Mucosa of descending colon (tissue), 3 donors: ENCODE data around the gene TMX2. TPM values are rescaled to one million over a fixed set of nuclear protein-coding genes. Genes with fewer than 3 reads are reported as not detected.
"Not testable (repeated sequence)": the region's sequence is repeated elsewhere in the genome, so short reads cannot be mapped to it uniquely, and the experiment has no call there.

Experiments used
- ATAC-seq: fragments of 200-7000 bp; cut with Tn5 transposase; one replicate; pipeline ENCODE4 v1.9.1; 2020; ENCODE audit warnings: mild to moderate bottlenecking, moderate library complexity
- DNase-seq, 3 donors: peaks; one replicate each; pipeline ENCODE4 v3.0.0-alpha.2; 2020
- H3K36me3 ChIP-seq: fragments of 200-600 bp; one replicate; pipeline ENCODE4 v1.8.0; 2021; ENCODE audit warnings: low read depth, mild to moderate bottlenecking
- H3K4me1 ChIP-seq: fragments of 200-600 bp; one replicate; pipeline ENCODE4 v1.8.0; 2021; ENCODE audit warnings: low read depth, mild to moderate bottlenecking
- H3K4me3 ChIP-seq: fragments of 200-600 bp; one replicate; pipeline ENCODE4 v1.8.0; 2021; ENCODE audit warnings: mild to moderate bottlenecking
- H3K9me3 ChIP-seq: fragments of 200-600 bp; one replicate; pipeline ENCODE4 v1.8.0; 2021; ENCODE audit warnings: mild to moderate bottlenecking
- intact Hi-C, 2 donors: fragments of 100-400 bp; cut with DNase I in 1 of 2; cut with micrococcal nuclease in 1 of 2; formaldehyde crosslinking; loops; one replicate each; pipeline versions ENCODE4 v1.11.0 to v1.11.1; 2022; cut with DNase I, micrococcal nuclease
- total RNA-seq, 3 donors: library from RNA; stranded (reverse); fragmentation: NEBNext Ultra II Directional in 2 of 3; extraction: Animal tissue kit (Norgen Biotek cat#: 25700) in 2 of 3; gene quantifications; one replicate each; pipeline versions ENCODE4 v1.2.1 to v1.2.4, GENCODE V29; 2021 to 2023
- TF ChIP-seq, protein P1 (sequence below): fragments of 200-600 bp; IDR thresholded peaks from one replicate; pipeline ENCODE4 v1.8.0; 2022; ENCODE audit warnings: antibody characterized with exemption, mild to moderate bottlenecking
- donor health status: DM: no; HTN: no; CAD: no; lungs with moderate emphysema.
- donor health status: DM: no; HTN: no; CAD: no.
- donor health status: DM: no; HTN: yes; CAD: no.

The TMX2 gene
- total RNA-seq, 3 donors from 2014 or later: 83.6 to 119 (median 113) TPM

- peaks cover 5% of the 10 kb centered on the region for H3K36me3 ChIP-seq
These were observed 9.1 kb upstream of the TMX2 start for GRCh38 chr11:57703341-57703740.

DNA sequence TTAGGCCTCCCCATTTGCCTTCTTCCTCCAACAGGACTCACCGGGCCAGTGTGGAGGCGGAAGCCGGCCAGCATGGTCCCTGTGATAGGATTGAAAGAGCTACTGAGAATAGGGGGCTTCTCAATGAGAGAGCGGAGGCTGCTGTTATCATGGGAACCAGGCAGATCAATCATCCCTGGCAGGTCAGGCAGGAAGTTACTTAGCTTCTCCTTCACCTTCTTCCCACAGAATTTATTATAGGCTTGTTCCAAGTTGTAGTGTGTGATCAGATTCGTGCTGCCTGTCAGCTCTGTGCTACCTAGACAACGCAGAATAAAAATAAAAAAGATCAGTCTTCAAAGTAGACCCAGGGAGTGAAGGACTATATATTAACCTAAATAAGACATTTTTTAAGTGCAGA, 7.5 kb upstream of the TMX2 start:
- no peak overlapping the region for H3K4me3 ChIP-seq
- no peaks in the 10 kb centered on the region for H3K9me3 ChIP-seq
- TF ChIP-seq, protein P1, sequence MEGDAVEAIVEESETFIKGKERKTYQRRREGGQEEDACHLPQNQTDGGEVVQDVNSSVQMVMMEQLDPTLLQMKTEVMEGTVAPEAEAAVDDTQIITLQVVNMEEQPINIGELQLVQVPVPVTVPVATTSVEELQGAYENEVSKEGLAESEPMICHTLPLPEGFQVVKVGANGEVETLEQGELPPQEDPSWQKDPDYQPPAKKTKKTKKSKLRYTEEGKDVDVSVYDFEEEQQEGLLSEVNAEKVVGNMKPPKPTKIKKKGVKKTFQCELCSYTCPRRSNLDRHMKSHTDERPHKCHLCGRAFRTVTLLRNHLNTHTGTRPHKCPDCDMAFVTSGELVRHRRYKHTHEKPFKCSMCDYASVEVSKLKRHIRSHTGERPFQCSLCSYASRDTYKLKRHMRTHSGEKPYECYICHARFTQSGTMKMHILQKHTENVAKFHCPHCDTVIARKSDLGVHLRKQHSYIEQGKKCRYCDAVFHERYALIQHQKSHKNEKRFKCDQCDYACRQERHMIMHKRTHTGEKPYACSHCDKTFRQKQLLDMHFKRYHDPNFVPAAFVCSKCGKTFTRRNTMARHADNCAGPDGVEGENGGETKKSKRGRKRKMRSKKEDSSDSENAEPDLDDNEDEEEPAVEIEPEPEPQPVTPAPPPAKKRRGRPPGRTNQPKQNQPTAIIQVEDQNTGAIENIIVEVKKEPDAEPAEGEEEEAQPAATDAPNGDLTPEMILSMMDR: no peak
- H3K36me3 ChIP-seq: no peaks in the 10 kb centered on the region
- ATAC-seq (no peak), DNase-seq (no peak)
- intact Hi-C loops: no loop called here
- H3K4me1 ChIP-seq: no peaks in the 10 kb centered on the region

More at GRCh38 chr11:57703341-57703740, 9.1 kb upstream of the TMX2 start:
- ATAC-seq: no peak
- intact Hi-C loops: no loop called here
- no peaks in the 10 kb centered on the region for H3K4me1 ChIP-seq
- no peak overlapping the region for H3K4me3 ChIP-seq
- TF ChIP-seq, protein P1: no peak
- no peak for DNase-seq
- no peaks in the 10 kb centered on the region for H3K9me3 ChIP-seq

DNA sequence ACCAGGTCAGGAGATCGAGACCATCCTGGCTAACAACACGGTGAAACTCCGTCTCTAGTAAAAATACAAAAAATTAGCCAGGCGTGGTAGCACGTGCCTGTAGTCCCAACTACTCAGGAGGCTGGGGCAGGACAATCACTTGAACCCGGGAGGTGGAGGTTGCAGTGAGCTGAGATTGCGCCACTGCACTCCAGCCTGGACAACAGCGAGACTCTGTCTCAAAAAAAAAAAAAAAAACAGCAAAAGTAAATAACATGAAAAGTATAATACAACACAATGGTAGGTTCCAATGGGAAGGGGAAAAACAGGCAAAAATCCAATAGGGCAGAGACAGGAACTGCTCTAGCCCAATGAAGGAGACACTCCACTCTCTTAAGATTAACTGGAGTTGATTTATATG, 7.0 kb upstream of the TMX2 start:
- H3K9me3 ChIP-seq, ATAC-seq, H3K4me1 ChIP-seq, H3K4me3 ChIP-seq, H3K36me3 ChIP-seq, intact Hi-C loops, DNase-seq: not testable (repeated sequence)

- Histone ChIP-seq H3K4me3 (no peak overlapping the region), H3K4me1 (peaks cover 21% of the 10 kb centered on the region), H3K36me3 (no peaks in the 10 kb centered on the region), H3K9me3 (no peaks in the 10 kb centered on the region)
- ATAC-seq: no peak
- intact Hi-C loops: no loop called here
- TF ChIP-seq, protein P1: no peak
- no peak for DNase-seq
These were observed 2.5 kb upstream of the TMX2 start for GRCh38 chr11:57709802-57710367.

DNA sequence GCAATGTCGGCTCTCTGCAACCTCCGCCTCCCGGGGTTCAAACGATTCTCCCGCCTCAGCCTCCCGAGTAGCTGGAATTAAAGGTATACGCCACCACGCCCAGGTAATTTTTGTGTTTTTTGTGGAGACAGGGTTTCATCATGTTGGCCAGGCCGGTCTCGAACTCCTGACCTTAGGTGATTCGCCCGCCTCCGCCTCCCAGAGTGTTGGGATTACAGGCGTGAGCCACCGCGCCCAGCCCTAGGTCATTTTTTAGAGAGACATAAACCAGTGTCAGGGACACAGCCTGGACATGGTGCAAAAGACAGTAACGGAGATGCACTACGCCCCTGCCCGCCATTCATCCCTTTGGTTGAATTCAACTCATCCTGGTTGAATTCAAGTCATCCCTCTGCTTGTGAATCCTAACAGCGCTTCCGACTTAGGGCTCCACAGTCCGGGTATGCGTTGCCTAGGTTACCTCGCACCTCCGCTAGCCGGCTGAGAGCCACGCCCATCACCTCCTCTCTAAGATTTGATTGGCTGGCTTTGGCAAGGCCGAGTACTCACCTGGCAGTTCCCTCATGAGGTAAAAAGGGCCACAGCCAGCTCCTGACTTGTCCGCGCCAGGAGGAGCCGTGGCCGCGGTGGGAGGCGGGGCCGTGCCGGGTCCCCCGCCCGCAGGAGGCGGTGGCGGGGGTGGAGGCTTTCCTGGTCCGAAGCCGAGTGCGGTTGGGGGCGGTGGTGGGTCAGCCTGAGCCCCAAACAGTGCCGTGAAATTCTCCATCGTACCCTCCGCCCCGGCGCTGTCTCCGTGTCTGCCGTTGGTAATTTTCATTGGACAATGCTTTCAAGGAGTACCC, 758 bp upstream of the TMX2 start, which contains the start of gene MED19:
MED19 (minus strand) TSS at position 802 of the 842 bp plus-strand sequence; CDS start at position 766, 36 bp downstream.
- ATAC-seq (peak; percentile 83), DNase-seq (peak; percentile 86 to 91 (median 89))
- Histone ChIP-seq H3K9me3 (no peaks in the 10 kb centered on the region), H3K36me3 (no peaks in the 10 kb centered on the region), H3K4me1 (peaks cover 21% of the 10 kb centered on the region), H3K4me3 (peak within 1 kb of the TSS; percentile 92)
- TF ChIP-seq, protein P1: no peak
- intact Hi-C loops: no loop called here

DNA sequence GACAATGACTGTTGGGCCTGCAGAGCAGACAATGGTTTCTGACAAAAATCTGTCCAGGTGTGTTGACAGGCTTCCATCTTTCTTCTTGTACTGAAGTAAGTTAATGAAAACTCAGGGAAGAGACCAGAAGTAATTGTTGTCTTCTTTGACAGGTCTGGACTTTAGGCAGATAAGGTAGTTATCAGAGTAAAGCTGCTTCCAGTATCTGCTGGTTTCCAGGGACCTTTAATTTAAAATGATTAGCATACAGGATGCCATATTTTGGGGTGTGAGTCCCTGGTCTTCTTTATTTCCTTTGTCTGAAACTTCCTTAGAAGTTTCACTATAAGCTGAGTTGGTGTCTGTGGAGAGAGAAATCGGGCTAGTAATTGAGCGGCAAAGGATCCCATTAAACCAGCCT, 1.4 kb downstream of the TMX2 start:
- Histone ChIP-seq H3K4me3 (no peak overlapping the region), H3K9me3 (no peaks in the 10 kb centered on the region), H3K36me3 (no peaks in the 10 kb centered on the region), H3K4me1 (peaks cover 21% of the 10 kb centered on the region)
- TF ChIP-seq, protein P1: no peak
- ATAC-seq: no peak
- no peak for DNase-seq
- intact Hi-C loops: no loop called here

- DNase-seq, H3K9me3 ChIP-seq, ATAC-seq, H3K36me3 ChIP-seq, intact Hi-C loops, H3K4me3 ChIP-seq: not testable (repeated sequence)
- peaks cover 11% of the 10 kb centered on the region for H3K4me1 ChIP-seq
These were observed 4.3 kb downstream of the TMX2 start for GRCh38 chr11:57716726-57717125.
